Measurements from ENCODE around the gene PIAS1.
"Not testable (repeated sequence)": the region's sequence is repeated elsewhere in the genome, so short reads cannot be mapped to it uniquely, and the experiment has no call there.

PIAS1 gene

GRCh38 chr15:68221530-68222431, 167.7 kb downstream of the PIAS1 start:
- not testable (repeated sequence) for DNase-seq

GRCh38 chr15:68222432-68222743, 168.3 kb downstream of the PIAS1 start:
- DNase-seq = not testable (repeated sequence)

- no peak for DNase-seq
Observed at GRCh38 chr15:68223171-68223570, 169.1 kb downstream of the PIAS1 start.

- no peak for DNase-seq
Observed at GRCh38 chr15:68224108-68224507, 170.0 kb downstream of the PIAS1 start.

- no peak for DNase-seq
Observed at GRCh38 chr15:68224546-68225250, 170.6 kb downstream of the PIAS1 start.

GRCh38 chr15:68225442-68225841, 171.3 kb downstream of the PIAS1 start:
- not testable (repeated sequence) for DNase-seq

GRCh38 chr15:68227643-68228142, 173.6 kb downstream of the PIAS1 start:
- no peak for DNase-seq

GRCh38 chr15:68228143-68228970, 174.2 kb downstream of the PIAS1 start:
- DNase-seq = no peak

GRCh38 chr15:68228971-68229385, 174.9 kb downstream of the PIAS1 start:
- DNase-seq = no peak

- peak; percentile 17 for DNase-seq
Observed at GRCh38 chr15:68229386-68230156, 175.5 kb downstream of the PIAS1 start, which contains the start of gene CLN6. Gene CLN6, minus strand, starts transcription at chr15:68229728. Its CDS starts 144 bp downstream, at chr15:68229584.

- no peak for DNase-seq
Observed at GRCh38 chr15:68230157-68231100, 176.3 kb downstream of the PIAS1 start.

- DNase-seq = no peak
Observed at GRCh38 chr15:68231102-68231818, 177.1 kb downstream of the PIAS1 start.

- no peak for DNase-seq
Observed at GRCh38 chr15:68232449-68232848, 178.3 kb downstream of the PIAS1 start.

GRCh38 chr15:68232937-68233336, 178.8 kb downstream of the PIAS1 start:
- no peak for DNase-seq

GRCh38 chr15:68234060-68234459, 179.9 kb downstream of the PIAS1 start:
- no peak for DNase-seq

- not testable (repeated sequence) for DNase-seq
Observed at GRCh38 chr15:68234520-68234919, 180.4 kb downstream of the PIAS1 start.

- no peak for DNase-seq
Observed at GRCh38 chr15:68235022-68235421, 180.9 kb downstream of the PIAS1 start.

GRCh38 chr15:68239025-68239424, 184.9 kb downstream of the PIAS1 start:
- DNase-seq = no peak

GRCh38 chr15:68241088-68241935, 187.2 kb downstream of the PIAS1 start:
- no peak for DNase-seq
